Panc1 (cell line): ENCODE data around the gene ATP1A1. TPM values are rescaled to one million over a fixed set of nuclear protein-coding genes. Genes with fewer than 3 reads are reported as not detected.

Experiments
- ATAC-seq: fragments of 200-7000 bp; cut with Tn5 transposase; 2 replicates; pipeline ENCODE4 v1.9.1; 2020; ENCODE audit warnings: mild to moderate bottlenecking, moderate library complexity
- BruUV-seq: library from RNA; stranded (reverse); fragments of 400-500 nt; replicated peaks from 2 replicates; lab custom pipeline; 2021; lab: Mats Ljungman, UMichigan
- CTCF ChIA-PET: fragments of 300-600 bp; sonication (Branson Sonifier 250); formaldehyde crosslinking; loops from one replicate; lab custom pipeline; 2022; ENCODE audit warnings: antibody characterized with exemption; lab: Charles Lee
- POLR2A ChIA-PET: fragments of 300-600 bp; sonication (Branson Sonifier 250); formaldehyde crosslinking; loops from one replicate; lab custom pipeline; 2022; ENCODE audit warnings: antibody characterized with exemption; lab: Charles Lee
- DNase-seq: peaks from one replicate; pipeline ENCODE4 v3.0.0-alpha.2; 2010; ENCODE audit warnings: low read depth, low spot score
- H3K27ac ChIP-seq: 2 replicates; pipeline ENCODE4 v1.5.1; 2011; ENCODE audit warnings: mild to moderate bottlenecking, low read length, inconsistent platforms
- H3K27me3 ChIP-seq: fragments of 200-500 bp; sonication (Bioruptor generic); 2 replicates; pipeline ENCODE4 v1.6.0; 2014; ENCODE audit warnings: low read length, inconsistent platforms; ENCODE audit not compliant: control insufficient read depth, insufficient read depth
- H3K36me3 ChIP-seq: fragments of 200-500 bp; sonication (Bioruptor generic); 2 replicates; pipeline ENCODE4 v1.5.1; 2014; ENCODE audit warnings: inconsistent platforms, mild to moderate bottlenecking, low read length, moderate library complexity; ENCODE audit not compliant: control insufficient read depth, insufficient read depth
- H3K4me1 ChIP-seq: 2 replicates; pipeline ENCODE4 v1.5.1; 2011; ENCODE audit warnings: inconsistent platforms, mild to moderate bottlenecking, low read length, moderate library complexity; ENCODE audit not compliant: control insufficient read depth, insufficient read depth
- H3K4me3 ChIP-seq, 2 experiments: 2 replicates each; pipeline ENCODE4 v1.5.1; 2011 to 2012; ENCODE audit warnings: low read depth in 2 of 2, low read length in 2 of 2, mild to moderate bottlenecking in 2 of 2, inconsistent platforms in 1 of 2, moderate library complexity in 1 of 2
- H3K9me3 ChIP-seq: fragments of 200-500 bp; sonication (Bioruptor generic); 2 replicates; pipeline ENCODE4 v1.5.1; 2014; ENCODE audit warnings: low read depth, mild to moderate bottlenecking, inconsistent platforms, low read length, moderate library complexity; ENCODE audit not compliant: control insufficient read depth, insufficient read depth
- POLR2AphosphoS5 ChIP-seq: IDR thresholded peaks from 2 replicates; pipeline ENCODE4 v1.6.1; 2012; ENCODE audit warnings: mild to moderate bottlenecking, low read depth, low read length, moderate library complexity
- SIN3A ChIP-seq: IDR thresholded peaks from 2 replicates; pipeline ENCODE4 v1.6.1; 2012; ENCODE audit warnings: low read depth, mild to moderate bottlenecking, low read length, moderate library complexity, borderline replicate concordance; ENCODE audit not compliant: insufficient read depth
- TCF7L2 ChIP-seq: IDR thresholded peaks from 2 replicates; pipeline ENCODE4 v1.6.1; 2011; ENCODE audit warnings: mild to moderate bottlenecking, low read depth, low read length, inconsistent platforms
- in situ Hi-C: cut with HindIII; loops from 2 replicates; pipeline ENCODE4 v1.10.0; 2016; ENCODE audit warnings: low sequenced_read_pairs, low pct_unique_long_range_greater_than_20kb
- intact Hi-C: fragments of 100-400 bp; cut with micrococcal nuclease; formaldehyde crosslinking; loops from one replicate; pipeline ENCODE4 v1.10.0; 2022; ENCODE audit not compliant: unreplicated experiment
- total RNA-seq: library from RNA; stranded (reverse); gene quantifications from one replicate; pipeline ENCODE4 v1.2.1, GENCODE V29; 2021; ENCODE audit not compliant: unreplicated experiment
- TF ChIP-seq, protein P1 (sequence below), 2 experiments: IDR thresholded peaks; 2 replicates each; pipeline ENCODE4 v1.6.1; 2011 to 2012; ENCODE audit warnings: low read depth in 2 of 2, control low read depth in 1 of 2, low read length in 1 of 2, mild to moderate bottlenecking in 1 of 2, moderate library complexity in 1 of 2; ENCODE audit not compliant: insufficient read depth in 1 of 2
- TF ChIP-seq, protein P2 (sequence below): fragments of 450-650 bp; IDR thresholded peaks from 2 replicates; pipeline ENCODE4 v1.5.1; 2017; ENCODE audit warnings: mild to moderate bottlenecking

ATP1A1 gene
- total RNA-seq, 1 experiment from 2014 or later, result 131 TPM

DNA sequence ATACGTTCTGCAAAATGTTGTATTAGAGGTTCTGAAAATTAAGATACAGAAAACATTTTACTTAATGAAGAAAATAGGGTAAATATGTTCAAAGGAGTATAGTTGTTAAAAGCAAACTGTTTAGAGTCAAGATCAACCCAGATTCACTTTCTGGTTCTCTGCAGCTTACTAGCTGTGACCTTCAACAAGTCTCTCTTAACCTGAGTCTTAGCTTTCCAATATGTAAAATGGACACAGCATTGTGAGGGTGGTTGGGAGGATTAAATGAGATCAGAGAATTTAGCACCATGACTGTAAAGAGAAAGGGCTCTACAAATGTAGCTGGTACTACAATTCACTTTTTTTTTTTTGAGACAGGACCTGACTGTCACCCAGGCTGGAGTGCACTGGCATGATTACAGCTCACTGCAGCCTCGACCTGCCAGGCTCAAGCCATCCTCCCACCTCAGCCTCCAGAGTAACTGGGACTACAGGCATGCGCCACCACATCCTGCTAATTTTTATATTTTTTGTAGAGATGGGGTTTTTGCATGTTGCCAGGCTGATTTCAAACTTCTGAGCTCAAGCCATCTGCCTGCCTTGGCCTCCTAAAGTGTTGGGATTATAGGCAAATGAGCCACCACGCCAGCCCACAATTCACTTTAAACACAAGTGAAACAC, 43.9 kb downstream of the ATP1A1 start:
- no peak for ATAC-seq
- H3K4me3 ChIP-seq, result no peak overlapping the region
- POLR2A ChIA-PET, result interaction anchor here (0.6 kb wide), 3 partner anchors 57 to 1523 kb away, joined by 3 to 4 read pairs (median 4); no protein-coding TSS in a partner anchor
- intact Hi-C loops, result no loop called here
- H3K9me3 ChIP-seq, result no peaks in the 10 kb centered on the region
- peaks cover 4% of the 10 kb centered on the region; the same call in 1 of the 2 replicates for H3K4me1 ChIP-seq
- no peak for TF ChIP-seq TCF7L2
- TF ChIP-seq, protein P1, sequence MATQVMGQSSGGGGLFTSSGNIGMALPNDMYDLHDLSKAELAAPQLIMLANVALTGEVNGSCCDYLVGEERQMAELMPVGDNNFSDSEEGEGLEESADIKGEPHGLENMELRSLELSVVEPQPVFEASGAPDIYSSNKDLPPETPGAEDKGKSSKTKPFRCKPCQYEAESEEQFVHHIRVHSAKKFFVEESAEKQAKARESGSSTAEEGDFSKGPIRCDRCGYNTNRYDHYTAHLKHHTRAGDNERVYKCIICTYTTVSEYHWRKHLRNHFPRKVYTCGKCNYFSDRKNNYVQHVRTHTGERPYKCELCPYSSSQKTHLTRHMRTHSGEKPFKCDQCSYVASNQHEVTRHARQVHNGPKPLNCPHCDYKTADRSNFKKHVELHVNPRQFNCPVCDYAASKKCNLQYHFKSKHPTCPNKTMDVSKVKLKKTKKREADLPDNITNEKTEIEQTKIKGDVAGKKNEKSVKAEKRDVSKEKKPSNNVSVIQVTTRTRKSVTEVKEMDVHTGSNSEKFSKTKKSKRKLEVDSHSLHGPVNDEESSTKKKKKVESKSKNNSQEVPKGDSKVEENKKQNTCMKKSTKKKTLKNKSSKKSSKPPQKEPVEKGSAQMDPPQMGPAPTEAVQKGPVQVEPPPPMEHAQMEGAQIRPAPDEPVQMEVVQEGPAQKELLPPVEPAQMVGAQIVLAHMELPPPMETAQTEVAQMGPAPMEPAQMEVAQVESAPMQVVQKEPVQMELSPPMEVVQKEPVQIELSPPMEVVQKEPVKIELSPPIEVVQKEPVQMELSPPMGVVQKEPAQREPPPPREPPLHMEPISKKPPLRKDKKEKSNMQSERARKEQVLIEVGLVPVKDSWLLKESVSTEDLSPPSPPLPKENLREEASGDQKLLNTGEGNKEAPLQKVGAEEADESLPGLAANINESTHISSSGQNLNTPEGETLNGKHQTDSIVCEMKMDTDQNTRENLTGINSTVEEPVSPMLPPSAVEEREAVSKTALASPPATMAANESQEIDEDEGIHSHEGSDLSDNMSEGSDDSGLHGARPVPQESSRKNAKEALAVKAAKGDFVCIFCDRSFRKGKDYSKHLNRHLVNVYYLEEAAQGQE (IDR thresholded peaks at IDR 0.05; ENCODE audit: insufficient read depth in 1 of 2, low read depth in 2 of 2, low read length in 1 of 2), result no peak
- TF ChIP-seq SIN3A, result no peak
- TF ChIP-seq, protein P2, sequence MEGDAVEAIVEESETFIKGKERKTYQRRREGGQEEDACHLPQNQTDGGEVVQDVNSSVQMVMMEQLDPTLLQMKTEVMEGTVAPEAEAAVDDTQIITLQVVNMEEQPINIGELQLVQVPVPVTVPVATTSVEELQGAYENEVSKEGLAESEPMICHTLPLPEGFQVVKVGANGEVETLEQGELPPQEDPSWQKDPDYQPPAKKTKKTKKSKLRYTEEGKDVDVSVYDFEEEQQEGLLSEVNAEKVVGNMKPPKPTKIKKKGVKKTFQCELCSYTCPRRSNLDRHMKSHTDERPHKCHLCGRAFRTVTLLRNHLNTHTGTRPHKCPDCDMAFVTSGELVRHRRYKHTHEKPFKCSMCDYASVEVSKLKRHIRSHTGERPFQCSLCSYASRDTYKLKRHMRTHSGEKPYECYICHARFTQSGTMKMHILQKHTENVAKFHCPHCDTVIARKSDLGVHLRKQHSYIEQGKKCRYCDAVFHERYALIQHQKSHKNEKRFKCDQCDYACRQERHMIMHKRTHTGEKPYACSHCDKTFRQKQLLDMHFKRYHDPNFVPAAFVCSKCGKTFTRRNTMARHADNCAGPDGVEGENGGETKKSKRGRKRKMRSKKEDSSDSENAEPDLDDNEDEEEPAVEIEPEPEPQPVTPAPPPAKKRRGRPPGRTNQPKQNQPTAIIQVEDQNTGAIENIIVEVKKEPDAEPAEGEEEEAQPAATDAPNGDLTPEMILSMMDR, result no peak
- no peak for TF ChIP-seq POLR2AphosphoS5
- CTCF ChIA-PET, result interaction anchor here (1.1 kb wide), 1 partner anchor 69 kb away, joined by 5 read pairs; no protein-coding TSS in a partner anchor
- in situ Hi-C loops, result no loop called here
- peaks cover 5% of the 10 kb centered on the region; the same call in 1 of the 2 replicates for H3K36me3 ChIP-seq
- no peak overlapping the region for H3K27ac ChIP-seq
- DNase-seq, result no peak
- no peaks in the 10 kb centered on the region for H3K27me3 ChIP-seq
- BruUV-seq, result no TSS peak

GRCh38 chr1:116417678-116418077, 44.6 kb downstream of the ATP1A1 start:
- H3K36me3 ChIP-seq, result peaks cover 5% of the 10 kb centered on the region; the same call in 1 of the 2 replicates
- BruUV-seq, result no TSS peak
- in situ Hi-C loops, result no loop called here
- peak overlapping the region; percentile 95 for H3K27ac ChIP-seq
- no peaks in the 10 kb centered on the region for H3K27me3 ChIP-seq
- peaks cover 4% of the 10 kb centered on the region; the same call in 1 of the 2 replicates for H3K4me1 ChIP-seq
- POLR2A ChIA-PET, result interaction anchor here (0.6 kb wide), 3 partner anchors 58 to 1523 kb away, joined by 3 to 4 read pairs (median 4); no protein-coding TSS in a partner anchor
- no peaks in the 10 kb centered on the region for H3K9me3 ChIP-seq
- CTCF ChIA-PET, result interaction anchor here (1.1 kb wide), 1 partner anchor 68 kb away, joined by 5 read pairs; no protein-coding TSS in a partner anchor
- peak overlapping the region; percentile 96 for H3K4me3 ChIP-seq
- intact Hi-C loops, result no loop called here
- no peak for TF ChIP-seq SIN3A
- TF ChIP-seq POLR2AphosphoS5, result no peak
- TF ChIP-seq, protein P2, result no peak
- TF ChIP-seq, protein P1 (IDR thresholded peaks at IDR 0.05; ENCODE audit: insufficient read depth in 1 of 2, low read depth in 2 of 2, low read length in 1 of 2), result no peak
- TF ChIP-seq TCF7L2, result no peak
- ATAC-seq (no peak), DNase-seq (no peak)
